ENCODE measurements around the gene DCLK2. TPM values are rescaled to one million over a fixed set of nuclear protein-coding genes. Genes with fewer than 3 reads are reported as not detected.

DCLK2 gene
- total and polyA plus RNA-seq, 2 of the 8 experiments (the other 6 are each of a cell fraction or from before 2014, with no cell fraction given), result 0.32 to 0.37 TPM

- FAIRE-seq, result no peak
- no peak for TF ChIP-seq SP1 (IDR thresholded peaks at IDR 0.05; ENCODE audit: low read depth, low read length)
- TF ChIP-seq SUZ12 (IDR thresholded peaks at IDR 0.05; ENCODE audit: low read length), result no peak
- no peak for TF ChIP-seq HDAC6 (IDR thresholded peaks at IDR 0.05; ENCODE audit: low read depth, low read length)
- TF ChIP-seq YY1 (IDR thresholded peaks at IDR 0.05; ENCODE audit: low read depth, low read length), result no peak
- no peak for TF ChIP-seq NRF1 (IDR thresholded peaks at IDR 0.05; ENCODE audit: low read depth, low read length)
- TF ChIP-seq, protein P1, sequence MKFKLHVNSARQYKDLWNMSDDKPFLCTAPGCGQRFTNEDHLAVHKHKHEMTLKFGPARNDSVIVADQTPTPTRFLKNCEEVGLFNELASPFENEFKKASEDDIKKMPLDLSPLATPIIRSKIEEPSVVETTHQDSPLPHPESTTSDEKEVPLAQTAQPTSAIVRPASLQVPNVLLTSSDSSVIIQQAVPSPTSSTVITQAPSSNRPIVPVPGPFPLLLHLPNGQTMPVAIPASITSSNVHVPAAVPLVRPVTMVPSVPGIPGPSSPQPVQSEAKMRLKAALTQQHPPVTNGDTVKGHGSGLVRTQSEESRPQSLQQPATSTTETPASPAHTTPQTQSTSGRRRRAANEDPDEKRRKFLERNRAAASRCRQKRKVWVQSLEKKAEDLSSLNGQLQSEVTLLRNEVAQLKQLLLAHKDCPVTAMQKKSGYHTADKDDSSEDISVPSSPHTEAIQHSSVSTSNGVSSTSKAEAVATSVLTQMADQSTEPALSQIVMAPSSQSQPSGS (IDR thresholded peaks at IDR 0.05; ENCODE audit: low read length), result no peak
- no peak for TF ChIP-seq SIN3A (conservative IDR thresholded peaks at IDR 0.05 in 1 of 2, IDR thresholded peaks at IDR 0.05 in 1 of 2; ENCODE audit: low read depth in 1 of 2, low read length in 2 of 2)
- TF ChIP-seq CHD2 (IDR thresholded peaks at IDR 0.05; ENCODE audit: low read length), result no peak
- TF ChIP-seq SP4 (IDR thresholded peaks at IDR 0.05; ENCODE audit: low read length), result no peak
- TF ChIP-seq POLR2AphosphoS5 (IDR thresholded peaks at IDR 0.05; ENCODE audit: low read depth, low read length), result no peak
- TF ChIP-seq SAP30 (IDR thresholded peaks at IDR 0.05; ENCODE audit: insufficient read depth, insufficient replicate concordance, low read length), result no peak
- no peak for TF ChIP-seq CREB1 (IDR thresholded peaks at IDR 0.05)
- TF ChIP-seq EGR1 (IDR thresholded peaks at IDR 0.05; ENCODE audit: borderline replicate concordance, low read depth, low read length), result no peak
- no peak for TF ChIP-seq ASH2L (IDR thresholded peaks at IDR 0.05; ENCODE audit: low read length)
- no peak for TF ChIP-seq CEBPB (IDR thresholded peaks at IDR 0.05; ENCODE audit: low read depth, low read length)
These were observed 38.8 kb downstream of the DCLK2 start for GRCh38 chr4:150117094-150117493.

More at GRCh38 chr4:150117094-150117493, 38.8 kb downstream of the DCLK2 start:
- no peak overlapping the region for H3K23ac ChIP-seq (ENCODE audit: insufficient read length)
- H2AFZ ChIP-seq (ENCODE audit: low read length), result no peak overlapping the region
- H3K56ac ChIP-seq (replicated peaks; ENCODE audit: insufficient read length, low read depth, low read length), result no peak overlapping the region
- H2AK5ac ChIP-seq (ENCODE audit: low read depth, low read length), result no peak overlapping the region
- no peaks in the 10 kb centered on the region for H4K20me1 ChIP-seq (replicated peaks in 1 of 2; ENCODE audit: control insufficient read depth in 1 of 2, insufficient read depth in 2 of 2, low read length in 2 of 2)
- no peak overlapping the region for H2BK20ac ChIP-seq (ENCODE audit: low read length)
- no peaks in the 10 kb centered on the region for H3K23me2 ChIP-seq (ENCODE audit: low read depth, low read length)
- DNase-seq (ENCODE audit: low read depth in 1 of 2, low spot score in 2 of 2), result no peak
- no peak overlapping the region for H3K14ac ChIP-seq (ENCODE audit: insufficient read length)
- H2BK12ac ChIP-seq (ENCODE audit: low read depth, low read length), result no peak overlapping the region
- no peaks in the 10 kb centered on the region for H3K36me3 ChIP-seq (ENCODE audit: control insufficient read depth in 2 of 4, insufficient read depth in 4 of 4, low read length in 3 of 4)
- no peak overlapping the region for H4K5ac ChIP-seq (ENCODE audit: insufficient read length, low read depth, low read length)
- H3K18ac ChIP-seq (ENCODE audit: extremely low read depth, low read length), result no peak overlapping the region
- H2BK120ac ChIP-seq (replicated peaks; ENCODE audit: low read depth, low read length), result no peak overlapping the region
- H3K4me3 ChIP-seq (ENCODE audit: extremely low read depth in 1 of 4, insufficient read depth in 2 of 4, low read depth in 3 of 4, low read length in 4 of 4), result no peak overlapping the region
- H3K4me2 ChIP-seq (ENCODE audit: insufficient read depth in 1 of 2, low read depth in 2 of 2, low read length in 2 of 2), result no peak overlapping the region
- 93% methylated on average over 3 of the region's 3 CpGs; no CpG with 5 or more reads in 1 of the 2 experiments for WGBS, 2 experiments (ENCODE audit: extremely low coverage in 1 of 2, insufficient coverage in 1 of 2, insufficient read length in 1 of 2, insufficient replicate concordance in 2 of 2, low coverage in 1 of 2, low lambda C conversion rate in 2 of 2, missing lambda C conversion rate in 1 of 2)
- H3K79me2 ChIP-seq (ENCODE audit: control insufficient read depth in 1 of 2, insufficient read depth in 2 of 2, low read length in 2 of 2), result no peaks in the 10 kb centered on the region
- H3K79me1 ChIP-seq (ENCODE audit: low read depth, low read length), result no peaks in the 10 kb centered on the region
- no peaks in the 10 kb centered on the region for H3K9me3 ChIP-seq (ENCODE audit: insufficient read depth in 2 of 2, low read depth in 1 of 2, low read length in 1 of 2)
- H3K27me3 ChIP-seq (replicated peaks in 1 of 4; ENCODE audit: control insufficient read depth in 3 of 4, extremely low read depth in 1 of 4, insufficient read depth in 3 of 4, low read length in 3 of 4), result no peaks in the 10 kb centered on the region
- H3K4ac ChIP-seq (replicated peaks; ENCODE audit: insufficient read length, low read depth, low read length), result no peak overlapping the region
- H2BK5ac ChIP-seq (ENCODE audit: low read depth, low read length), result no peak overlapping the region
- no peak overlapping the region for H2BK15ac ChIP-seq (ENCODE audit: low read length)
- no peaks in the 10 kb centered on the region for H3K4me1 ChIP-seq (replicated peaks in 1 of 4; ENCODE audit: control insufficient read depth in 3 of 4, insufficient read depth in 4 of 4, low read length in 3 of 4)
- POLR2A ChIA-PET (ENCODE audit: partially characterized antibody), result no interaction called here
- no peak overlapping the region for H4K91ac ChIP-seq (replicated peaks; ENCODE audit: insufficient read length, low read length)
- CTCF ChIA-PET (ENCODE audit: partially characterized antibody), result interaction anchor here (1.3 to 1.7 kb wide), 2 partner anchors 29 to 36 kb away, joined by 3 to 4 read pairs; no protein-coding TSS in a partner anchor
- H3K27ac ChIP-seq (ENCODE audit: low read depth, low read length), result no peak overlapping the region
- no peak overlapping the region for H4K8ac ChIP-seq (ENCODE audit: extremely low read depth, insufficient read depth, low read length)
- no peak overlapping the region for H3K9ac ChIP-seq (replicated peaks in 1 of 4; ENCODE audit: extremely low read depth in 1 of 4, low read depth in 3 of 4, low read length in 3 of 4)
